IMR-90 (cell line): ENCODE results near the gene RYR1. TPM values are rescaled to one million over a fixed set of nuclear protein-coding genes. Genes with fewer than 3 reads are reported as not detected.

Experiments
- ATAC-seq: fragments of 200-7000 bp; cut with Tn5 transposase; 2 replicates; pipeline ENCODE4 v1.9.1; 2020; ENCODE audit warnings: low read depth, mild to moderate bottlenecking, moderate library complexity
- BruUV-seq: library from RNA; stranded (reverse); fragments of 400-500 nt; replicated peaks from 2 replicates; lab custom pipeline; 2021; lab: Mats Ljungman, UMichigan
- CTCF ChIA-PET: fragments of 300-600 bp; formaldehyde crosslinking; extraction: SDS; loops from one replicate; lab custom pipeline; 2021; ENCODE audit warnings: antibody characterized with exemption; lab: Yijun Ruan, JAX
- POLR2A ChIA-PET: fragments of 300-600 bp; sonication (Branson Sonifier 250); formaldehyde crosslinking; loops from one replicate; lab custom pipeline; 2022; ENCODE audit warnings: antibody characterized with exemption; ENCODE audit not compliant: unreplicated experiment; lab: Charles Lee
- DNase-seq: peaks from one replicate; pipeline ENCODE4 v3.0.0; 2013
- H2AFZ ChIP-seq: replicated peaks from 2 replicates; pipeline ENCODE3; 2013; ENCODE audit warnings: low read length, mild to moderate bottlenecking; ENCODE audit not compliant: poor library complexity
- H2AK5ac ChIP-seq: 2 replicates; pipeline ENCODE4 v1.6.1; 2013; ENCODE audit warnings: low read depth, low read length, inconsistent platforms
- H2AK9ac ChIP-seq: replicated peaks from 2 replicates; pipeline ENCODE3; 2013; ENCODE audit warnings: mild to moderate bottlenecking, low read depth, low read length, moderate library complexity; ENCODE audit not compliant: poor library complexity
- H2BK120ac ChIP-seq: 2 replicates; pipeline ENCODE4 v1.6.1; 2013; ENCODE audit warnings: low read depth, low read length, inconsistent platforms
- H2BK15ac ChIP-seq: 3 replicates; pipeline ENCODE4 v1.6.1; 2013; ENCODE audit warnings: low read depth, low read length, inconsistent platforms
- H2BK20ac ChIP-seq: 2 replicates; pipeline ENCODE4 v1.6.1; 2013; ENCODE audit warnings: low read depth, mild to moderate bottlenecking, inconsistent platforms, low read length, moderate library complexity
- H2BK5ac ChIP-seq: 2 replicates; pipeline ENCODE4 v1.6.1; 2013; ENCODE audit warnings: mild to moderate bottlenecking, low read depth, low read length, inconsistent platforms; ENCODE audit not compliant: poor library complexity, severe bottlenecking
- H3K14ac ChIP-seq: replicated peaks from 2 replicates; pipeline ENCODE4 v1.6.1; 2013; ENCODE audit warnings: low read depth, low read length, inconsistent platforms
- H3K18ac ChIP-seq: 2 replicates; pipeline ENCODE4 v1.6.1; 2013; ENCODE audit warnings: low read depth, low read length, control low read depth
- H3K23ac ChIP-seq: 2 replicates; pipeline ENCODE4 v1.6.1; 2013; ENCODE audit warnings: low read depth, low read length, inconsistent platforms
- H3K27ac ChIP-seq: 2 replicates; pipeline ENCODE4 v1.5.1; 2013; ENCODE audit warnings: mild to moderate bottlenecking, control low read depth, low read length; ENCODE audit not compliant: insufficient read depth
- H3K27me3 ChIP-seq: 2 replicates; pipeline ENCODE4 v1.6.1; 2013; ENCODE audit warnings: low read length; ENCODE audit not compliant: control insufficient read depth, insufficient read depth
- H3K36me3 ChIP-seq: 2 replicates; pipeline ENCODE4 v1.6.1; 2013; ENCODE audit warnings: low read length, mixed read lengths; ENCODE audit not compliant: control insufficient read depth, insufficient read depth
- H3K4ac ChIP-seq: 2 replicates; pipeline ENCODE4 v1.6.1; 2013; ENCODE audit warnings: low read depth, low read length, inconsistent platforms
- H3K4me1 ChIP-seq: 2 replicates; pipeline ENCODE4 v1.6.1; 2013; ENCODE audit warnings: low read length, mixed read lengths; ENCODE audit not compliant: control insufficient read depth, insufficient read depth
- H3K4me2 ChIP-seq: 2 replicates; pipeline ENCODE4 v1.6.1; 2013; ENCODE audit warnings: low read depth, mild to moderate bottlenecking, control low read depth, low read length, moderate library complexity
- H3K4me3 ChIP-seq: 2 replicates; pipeline ENCODE4 v1.5.1; 2013; ENCODE audit warnings: low read depth, mild to moderate bottlenecking, control low read depth, low read length, moderate library complexity; ENCODE audit not compliant: insufficient read depth
- H3K56ac ChIP-seq: 2 replicates; pipeline ENCODE4 v1.6.1; 2013; ENCODE audit warnings: low read length, inconsistent platforms; ENCODE audit not compliant: insufficient read depth; ENCODE audit errors: extremely low read depth
- H3K79me1 ChIP-seq, 2 experiments: 2 replicates each; pipeline ENCODE4 v1.6.1; 2013; ENCODE audit warnings: low read length in 2 of 2, inconsistent platforms in 1 of 2, low read depth in 1 of 2
- H3K9ac ChIP-seq: 2 replicates; pipeline ENCODE4 v1.6.1; 2013; ENCODE audit warnings: low read depth, low read length, control low read depth
- H3K9me1 ChIP-seq: 2 replicates; pipeline ENCODE4 v1.6.1; 2013; ENCODE audit warnings: low read length, inconsistent platforms; ENCODE audit not compliant: insufficient read depth
- H3K9me3 ChIP-seq: 2 replicates; pipeline ENCODE4 v1.6.1; 2013; ENCODE audit warnings: low read length; ENCODE audit not compliant: control insufficient read depth, insufficient read depth
- H4K20me1 ChIP-seq: 2 replicates; pipeline ENCODE4 v1.6.1; 2013; ENCODE audit warnings: low read length, inconsistent platforms; ENCODE audit not compliant: insufficient read depth
- H4K5ac ChIP-seq: 2 replicates; pipeline ENCODE4 v1.6.1; 2013; ENCODE audit warnings: mild to moderate bottlenecking, low read depth, low read length, control low read depth
- H4K8ac ChIP-seq, 2 experiments: 2 replicates each; pipeline ENCODE4 v1.6.1; 2013; ENCODE audit warnings: low read depth in 2 of 2, low read length in 2 of 2, control low read depth in 1 of 2, inconsistent platforms in 1 of 2
- H4K91ac ChIP-seq: 2 replicates; pipeline ENCODE4 v1.6.1; 2013; ENCODE audit warnings: low read depth, low read length, inconsistent platforms; ENCODE audit not compliant: insufficient read depth
- BHLHE40 ChIP-seq: fragments of 150-350 bp; IDR thresholded peaks from 2 replicates; pipeline ENCODE4 v1.6.1; 2016; ENCODE audit warnings: mild to moderate bottlenecking, low read depth, low read length
- ELK1 ChIP-seq: fragments of 150-350 bp; IDR thresholded peaks from 2 replicates; pipeline ENCODE4 v1.6.1; 2016; ENCODE audit warnings: low read depth, mild to moderate bottlenecking, low read length, moderate library complexity, borderline replicate concordance
- RFX5 ChIP-seq: IDR thresholded peaks from 2 replicates; pipeline ENCODE4 v1.8.0; 2012; ENCODE audit warnings: low read depth, mild to moderate bottlenecking, low read length, moderate library complexity
- USF2 ChIP-seq: fragments of 150-350 bp; IDR thresholded peaks from 2 replicates; pipeline ENCODE4 v1.6.1; 2017; ENCODE audit warnings: mild to moderate bottlenecking, antibody characterized with exemption, low read length, low read depth
- WGBS, 2 experiments: methylation state at CpG; one replicate each; pipeline versions ENCODE4 v1.1.5 to v1.1.7; 2013; ENCODE audit warnings: missing lambda C conversion rate in 2 of 2; ENCODE audit not compliant: insufficient read length in 1 of 2; ENCODE audit errors: extremely low coverage in 2 of 2; 5-methylcytosine and 5-hydroxymethylcytosine counted together
- dilution Hi-C: fragments of 300-500 bp; cut with HindIII; formaldehyde crosslinking; loops from one replicate; pipeline ENCODE4 v1.14.3; 2018; ENCODE audit warnings: low sequenced_read_pairs; ENCODE audit not compliant: unreplicated experiment
- in situ Hi-C: fragments of 300-500 bp; cut with MboI; formaldehyde crosslinking; loops from 3 replicates; pipeline ENCODE4 v1.14.3; 2019; ENCODE audit warnings: low sequenced_read_pairs, inconsistent platforms, mixed read lengths
- intact Hi-C: fragments of 100-400 bp; cut with micrococcal nuclease; formaldehyde crosslinking; loops from 2 replicates; pipeline ENCODE4 v1.10.0; 2022
- polyA plus RNA-seq, 3 experiments: library from polyadenylated mRNA; depleted of rRNA; stranded (reverse); fragments of >200 nt; gene quantifications; 2 replicates each; pipeline ENCODE4 v1.2.3, GENCODE V29; 2012; ENCODE audit warnings: low replicate concordance in 1 of 3
- total RNA-seq: library from RNA; depleted of rRNA; stranded (reverse); fragments of >200 nt; gene quantifications from 2 replicates; pipeline ENCODE4 v1.2.3, GENCODE V29; 2012

Gene RYR1
- total and polyA plus RNA-seq, 2 of the 4 experiments (the other 2 are of a cell fraction) = not detected

- Histone ChIP-seq H2BK15ac (no peak overlapping the region), H2BK20ac (no peak overlapping the region), H3K23ac (no peak overlapping the region), H2AK9ac (no peak overlapping the region), H3K18ac (no peak overlapping the region), H3K36me3 (no peaks in the 10 kb centered on the region), H3K27me3 (peaks cover 10% of the 10 kb centered on the region), H2BK5ac (no peak overlapping the region), H3K4me1 (no peaks in the 10 kb centered on the region), H3K4me2 (no peak overlapping the region), H3K9me1 (no peaks in the 10 kb centered on the region), H2BK120ac (no peak overlapping the region), H3K4me3 (no peak overlapping the region), H3K56ac (no peak overlapping the region), H3K27ac (no peak overlapping the region), H4K20me1 (no peaks in the 10 kb centered on the region), H4K91ac (no peak overlapping the region), H2AK5ac (no peak overlapping the region), H4K5ac (no peak overlapping the region), H3K9me3 (no peaks in the 10 kb centered on the region), H3K9ac (no peak overlapping the region), H2AFZ (no peak overlapping the region), H3K4ac (no peak overlapping the region), H3K14ac (no peak overlapping the region), H4K8ac (no peak overlapping the region), H3K79me1 (no peaks in the 10 kb centered on the region)
- BruUV-seq = no TSS peak
- ChIA-PET CTCF (no interaction called here), POLR2A (no interaction called here)
- dilution Hi-C loops = no loop called here
- no peak for TF ChIP-seq BHLHE40
- no peak for TF ChIP-seq RFX5
- TF ChIP-seq USF2 = no peak
- no peak for TF ChIP-seq ELK1
- no peak for DNase-seq
- ATAC-seq = no peak
- intact Hi-C loops = no loop called here
- in situ Hi-C loops = no loop called here
- 0% methylated on average over 1 of the region's 3 CpGs; no CpG with 5 or more reads in 1 of the 2 experiments for WGBS, 2 experiments
Observed at GRCh38 chr19:38505958-38506357, 72.5 kb downstream of the RYR1 start.
